ENCODE data around the gene ADAMTSL4.

DNA sequence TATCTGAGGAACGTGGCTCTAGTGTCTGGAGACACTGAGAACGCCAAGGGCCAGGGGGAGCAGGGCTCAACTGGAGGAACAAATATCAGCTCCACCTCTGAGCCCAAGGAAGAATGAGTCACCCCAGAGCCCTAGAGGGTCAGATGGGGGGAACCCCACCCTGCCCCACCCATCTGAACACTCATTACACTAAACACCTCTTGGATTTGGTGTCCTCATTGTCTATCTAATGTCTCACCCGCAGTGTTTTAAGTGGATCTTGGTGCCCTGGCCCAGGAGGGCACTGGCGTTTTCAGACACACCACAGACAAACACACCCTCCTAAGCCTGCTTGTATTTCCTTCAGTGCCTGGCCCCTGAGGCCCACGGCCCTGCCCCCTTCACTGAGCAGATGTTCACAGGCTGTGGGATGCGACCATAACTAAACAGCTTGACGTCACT lies 35.8 kb upstream of the ADAMTSL4 start:
- TF ChIP-seq CTCF (IDR thresholded peaks at IDR 0.05; ENCODE audit: low read length) (no peak), EZH2 (optimal IDR thresholded peaks at IDR 0.05; ENCODE audit: low read depth, low read length) (no peak)

All from MM.1S (cell line).